Lower lobe of right lung (tissue), 2 donors: ENCODE measurements around the gene SYNDIG1. TPM values are rescaled to one million over a fixed set of nuclear protein-coding genes. Genes with fewer than 3 reads are reported as not detected.

Experiments
- ATAC-seq, 2 donors: fragments of 200-7000 bp; cut with Tn5 transposase; one replicate each; pipeline ENCODE4 v1.9.1; 2020 to 2022; ENCODE audit warnings: mild to moderate bottlenecking in 2 of 2, moderate library complexity in 2 of 2
- DNase-seq: peaks from one replicate; pipeline ENCODE4 v3.0.0-alpha.2; 2020
- H3K27ac ChIP-seq: fragments of 200-600 bp; one replicate; pipeline ENCODE4 v1.8.0; 2022
- H3K27me3 ChIP-seq: fragments of 200-600 bp; one replicate; pipeline ENCODE4 v1.8.0; 2022; ENCODE audit warnings: low read depth
- H3K36me3 ChIP-seq: fragments of 200-600 bp; one replicate; pipeline ENCODE4 v1.8.0; 2022; ENCODE audit warnings: mild to moderate bottlenecking
- H3K4me1 ChIP-seq: fragments of 200-600 bp; one replicate; pipeline ENCODE4 v1.8.0; 2022
- H3K4me3 ChIP-seq: fragments of 200-600 bp; one replicate; pipeline ENCODE4 v1.8.0; 2022; ENCODE audit warnings: mild to moderate bottlenecking
- H3K9me3 ChIP-seq: fragments of 200-600 bp; one replicate; pipeline ENCODE4 v1.8.0; 2022
- CTCF ChIP-seq: fragments of 200-600 bp; IDR thresholded peaks from one replicate; pipeline ENCODE4 v1.8.0; 2022; ENCODE audit warnings: antibody characterized with exemption, mild to moderate bottlenecking
- intact Hi-C: fragments of 100-400 bp; cut with DNase I; formaldehyde crosslinking; loops from one replicate; pipeline ENCODE4 v1.11.0; 2022
- total RNA-seq: library from RNA; stranded (reverse); fragmentation: NEBNext Ultra II Directional; extraction: Animal tissue kit (Norgen Biotek cat#: 25700); gene quantifications from one replicate; pipeline ENCODE4 v1.2.1, GENCODE V29; 2021
- donor health status: DM: no; HTN: yes; CAD: no; lungs with severe emphysema.

SYNDIG1 gene
- total RNA-seq, 1 donor from 2014 or later, result 0.15 TPM

- ATAC-seq (no peak), DNase-seq (no peak)
- H3K27me3 ChIP-seq, result no peaks in the 10 kb centered on the region
- no peak for TF ChIP-seq CTCF
- H3K4me1 ChIP-seq, result no peaks in the 10 kb centered on the region
- H3K36me3 ChIP-seq, result no peaks in the 10 kb centered on the region
- no peak overlapping the region for H3K4me3 ChIP-seq
- intact Hi-C loops, result no loop called here
- peaks cover 3% of the 10 kb centered on the region for H3K9me3 ChIP-seq
- no peak overlapping the region for H3K27ac ChIP-seq
These were observed 169.4 kb downstream of the SYNDIG1 start for GRCh38 chr20:24638591-24639548.

- TF ChIP-seq CTCF, result no peak
- ATAC-seq, result no peak
- Histone ChIP-seq H3K27ac (no peak overlapping the region), H3K36me3 (no peaks in the 10 kb centered on the region), H3K9me3 (peaks cover 8% of the 10 kb centered on the region), H3K4me1 (no peaks in the 10 kb centered on the region), H3K27me3 (no peaks in the 10 kb centered on the region), H3K4me3 (no peak overlapping the region)
- intact Hi-C loops, result no loop called here
- no peak for DNase-seq
These were observed 170.8 kb downstream of the SYNDIG1 start for GRCh38 chr20:24640276-24640675.

- DNase-seq (no peak), ATAC-seq (no peak)
- no peak for TF ChIP-seq CTCF
- H3K4me3 ChIP-seq, result no peak overlapping the region
- no peak overlapping the region for H3K27ac ChIP-seq
- intact Hi-C loops, result no loop called here
- H3K36me3 ChIP-seq, result no peaks in the 10 kb centered on the region
- H3K9me3 ChIP-seq, result peaks cover 8% of the 10 kb centered on the region
- H3K4me1 ChIP-seq, result no peaks in the 10 kb centered on the region
- no peaks in the 10 kb centered on the region for H3K27me3 ChIP-seq
These were observed 171.3 kb downstream of the SYNDIG1 start for GRCh38 chr20:24640686-24641085.

GRCh38 chr20:24643731-24644626, 174.6 kb downstream of the SYNDIG1 start:
- no peak for TF ChIP-seq CTCF
- DNase-seq (no peak), ATAC-seq (no peak)
- Histone ChIP-seq H3K4me3 (no peak overlapping the region), H3K36me3 (no peaks in the 10 kb centered on the region), H3K27ac (no peak overlapping the region), H3K4me1 (no peaks in the 10 kb centered on the region), H3K9me3 (peaks cover 8% of the 10 kb centered on the region), H3K27me3 (peaks cover 6% of the 10 kb centered on the region)
- intact Hi-C loops, result no loop called here

- Histone ChIP-seq H3K4me1 (no peaks in the 10 kb centered on the region), H3K27me3 (peaks cover 6% of the 10 kb centered on the region), H3K9me3 (peaks cover 8% of the 10 kb centered on the region), H3K4me3 (no peak overlapping the region), H3K36me3 (no peaks in the 10 kb centered on the region), H3K27ac (no peak overlapping the region)
- no peak for DNase-seq
- ATAC-seq, result no peak
- intact Hi-C loops, result no loop called here
- TF ChIP-seq CTCF, result no peak
These were observed 176.9 kb downstream of the SYNDIG1 start for GRCh38 chr20:24646321-24646720.
